ES-I3 (cell line): ENCODE data around the gene NCMAP.

Source experiments
- H3K36me3 ChIP-seq: 2 replicates; pipeline ENCODE4 v1.6.1; 2013; ENCODE audit warnings: mild to moderate bottlenecking, low read length, control low read depth, moderate library complexity; ENCODE audit not compliant: insufficient read depth
- H3K4me1 ChIP-seq: 2 replicates; pipeline ENCODE4 v1.6.1; 2013; ENCODE audit warnings: mild to moderate bottlenecking, control low read depth, low read length; ENCODE audit not compliant: insufficient read depth
- H3K9ac ChIP-seq: 2 replicates; pipeline ENCODE4 v1.6.1; 2013; ENCODE audit warnings: low read depth, mild to moderate bottlenecking, low read length, moderate library complexity
- H3K9me3 ChIP-seq: 2 replicates; pipeline ENCODE4 v1.6.1; 2013; ENCODE audit warnings: mild to moderate bottlenecking, low read length, moderate library complexity; ENCODE audit not compliant: control insufficient read depth, insufficient read depth

NCMAP gene

DNA sequence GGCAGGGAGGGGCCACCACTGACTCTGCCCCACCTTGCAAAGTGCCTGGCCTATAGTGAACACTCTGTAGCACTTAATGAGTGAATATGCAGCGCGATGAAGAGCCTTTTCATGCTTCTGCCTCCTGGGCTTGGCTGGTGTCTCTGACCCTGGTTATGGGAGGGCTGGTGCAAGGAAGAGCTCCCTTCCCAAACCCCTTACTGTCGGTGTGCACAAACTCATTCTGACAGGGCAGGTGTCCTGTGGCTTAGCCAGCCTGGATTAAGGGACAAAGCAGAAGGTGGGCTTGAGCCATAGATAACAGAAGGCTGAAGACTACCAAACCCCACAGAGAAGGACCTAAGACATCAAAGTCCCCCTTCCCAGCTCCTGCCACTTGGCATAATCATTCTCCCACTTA lies 2.0 kb upstream of the NCMAP start:
- Histone ChIP-seq H3K9ac (no peak overlapping the region), H3K36me3 (no peaks in the 10 kb centered on the region), H3K4me1 (no peaks in the 10 kb centered on the region), H3K9me3 (no peaks in the 10 kb centered on the region)

DNA sequence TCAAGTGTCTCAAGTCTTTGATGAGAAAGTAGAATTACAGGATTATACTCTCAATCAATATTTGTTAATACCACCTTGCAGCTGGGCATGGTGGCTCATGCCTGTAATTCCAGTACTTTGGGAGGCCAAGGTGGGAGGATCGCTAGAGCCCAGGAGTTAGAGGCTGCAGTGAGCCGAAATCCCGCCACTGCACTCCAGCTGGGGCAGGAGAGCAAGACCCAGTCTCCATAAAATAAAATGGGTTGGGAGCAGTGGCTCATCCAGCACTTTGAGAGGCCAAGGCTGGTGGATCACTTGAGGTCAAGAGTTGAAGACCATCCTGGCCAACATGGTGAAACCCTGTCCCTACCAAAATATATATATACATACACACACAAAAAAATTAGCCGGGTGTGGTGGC lies 1.2 kb upstream of the NCMAP start:
- Histone ChIP-seq H3K36me3 (no peaks in the 10 kb centered on the region), H3K4me1 (peaks cover 3% of the 10 kb centered on the region; the same call in 1 of the 2 replicates), H3K9ac (no peak overlapping the region), H3K9me3 (no peaks in the 10 kb centered on the region)

DNA sequence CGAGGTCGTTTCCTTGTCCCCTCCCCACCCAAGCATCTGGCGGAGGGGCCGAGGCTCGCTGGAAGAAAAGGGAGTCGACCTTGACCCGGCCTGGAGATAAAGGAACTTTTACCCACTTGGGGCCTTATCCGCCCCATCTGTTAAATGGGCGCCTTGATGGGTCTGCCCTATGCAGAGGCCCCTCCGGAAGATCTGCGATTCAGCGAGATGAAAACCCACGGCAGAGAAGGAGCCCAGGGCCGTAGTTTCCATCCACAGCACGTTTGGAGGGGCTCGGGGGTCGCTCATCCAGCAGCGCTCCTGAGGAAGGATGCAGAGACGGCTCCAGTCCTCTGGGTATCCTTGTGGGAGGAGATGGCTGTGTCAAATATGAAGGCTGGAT lies 518 bp downstream of the NCMAP start:
- H3K36me3 ChIP-seq, result no peaks in the 10 kb centered on the region
- H3K9me3 ChIP-seq, result no peaks in the 10 kb centered on the region
- H3K4me1 ChIP-seq, result peaks cover 3% of the 10 kb centered on the region; the same call in 1 of the 2 replicates
- H3K9ac ChIP-seq, result peak overlapping the region; percentile 62; the same call in 1 of the 2 replicates

DNA sequence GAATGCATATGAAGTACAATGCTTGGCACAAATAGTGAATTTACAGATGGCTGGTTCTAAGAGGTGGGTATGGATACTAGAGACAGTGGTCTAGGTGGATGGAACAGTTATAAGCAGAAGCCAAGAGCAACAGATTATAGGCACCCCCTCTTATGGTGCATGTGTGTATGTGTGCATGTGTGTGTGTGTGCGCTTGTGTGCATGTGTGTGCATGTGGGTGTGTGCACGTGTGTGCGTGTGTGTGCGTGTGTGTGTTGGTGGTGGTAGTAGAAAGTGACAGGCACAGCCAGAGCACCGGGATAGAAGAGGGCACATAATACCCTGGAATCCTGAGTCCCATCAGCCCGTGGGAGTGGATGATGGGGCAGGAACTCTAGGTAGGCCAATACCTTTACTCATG lies 1.3 kb downstream of the NCMAP start:
- H3K9me3 ChIP-seq, result no peaks in the 10 kb centered on the region

DNA sequence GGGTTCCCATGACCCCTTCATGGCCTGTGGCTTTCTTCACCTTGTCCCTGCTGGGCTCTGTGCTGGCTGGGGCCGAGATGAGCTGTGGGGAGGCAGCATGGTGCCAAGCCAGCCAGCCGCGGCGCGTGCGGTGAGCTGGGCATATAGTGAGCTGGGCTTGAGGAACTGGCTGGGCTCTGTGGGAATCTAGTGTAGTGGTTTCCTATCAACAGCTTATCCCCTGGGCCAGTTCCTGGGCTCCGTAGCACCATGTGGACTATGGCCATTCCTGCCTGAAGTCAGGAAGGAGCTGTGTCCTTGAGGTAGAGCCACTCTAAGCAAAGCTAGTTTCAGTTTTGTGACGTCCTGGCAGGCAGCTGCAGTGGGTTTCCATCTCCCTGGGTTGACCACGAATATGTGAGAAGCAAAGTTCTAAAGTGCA lies 1.8 kb downstream of the NCMAP start:
- Histone ChIP-seq H3K4me1 (peaks cover 3% of the 10 kb centered on the region; the same call in 1 of the 2 replicates), H3K9me3 (no peaks in the 10 kb centered on the region), H3K9ac (no peak overlapping the region), H3K36me3 (no peaks in the 10 kb centered on the region)

More for the DNA sequence above, 1.3 kb downstream of the NCMAP start:
- H3K4me1 ChIP-seq, result peaks cover 3% of the 10 kb centered on the region; the same call in 1 of the 2 replicates
- no peak overlapping the region for H3K9ac ChIP-seq
- H3K36me3 ChIP-seq, result no peaks in the 10 kb centered on the region

DNA sequence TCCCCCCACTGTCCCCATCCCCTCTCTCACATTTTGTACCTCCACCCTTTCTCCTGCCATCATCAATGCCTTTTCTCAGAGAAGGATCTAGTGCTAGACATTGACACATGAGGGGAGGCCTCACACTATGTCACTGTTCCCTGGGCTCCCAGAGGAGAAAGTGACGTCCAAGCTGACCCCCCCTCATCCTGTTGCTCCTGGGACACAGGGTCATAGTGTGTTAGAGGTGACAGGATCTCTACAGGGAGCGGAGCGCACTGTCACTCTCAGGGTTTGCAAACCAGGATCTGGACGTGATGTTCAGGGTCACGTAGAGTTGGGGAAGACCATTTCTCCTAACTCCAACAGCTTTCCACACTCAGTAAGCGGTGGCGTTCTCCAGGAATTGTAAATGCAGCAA lies 2.6 kb downstream of the NCMAP start:
- H3K9me3 ChIP-seq, result no peaks in the 10 kb centered on the region
- H3K4me1 ChIP-seq, result peaks cover 3% of the 10 kb centered on the region; the same call in 1 of the 2 replicates
- H3K36me3 ChIP-seq, result no peaks in the 10 kb centered on the region
- no peak overlapping the region for H3K9ac ChIP-seq

DNA sequence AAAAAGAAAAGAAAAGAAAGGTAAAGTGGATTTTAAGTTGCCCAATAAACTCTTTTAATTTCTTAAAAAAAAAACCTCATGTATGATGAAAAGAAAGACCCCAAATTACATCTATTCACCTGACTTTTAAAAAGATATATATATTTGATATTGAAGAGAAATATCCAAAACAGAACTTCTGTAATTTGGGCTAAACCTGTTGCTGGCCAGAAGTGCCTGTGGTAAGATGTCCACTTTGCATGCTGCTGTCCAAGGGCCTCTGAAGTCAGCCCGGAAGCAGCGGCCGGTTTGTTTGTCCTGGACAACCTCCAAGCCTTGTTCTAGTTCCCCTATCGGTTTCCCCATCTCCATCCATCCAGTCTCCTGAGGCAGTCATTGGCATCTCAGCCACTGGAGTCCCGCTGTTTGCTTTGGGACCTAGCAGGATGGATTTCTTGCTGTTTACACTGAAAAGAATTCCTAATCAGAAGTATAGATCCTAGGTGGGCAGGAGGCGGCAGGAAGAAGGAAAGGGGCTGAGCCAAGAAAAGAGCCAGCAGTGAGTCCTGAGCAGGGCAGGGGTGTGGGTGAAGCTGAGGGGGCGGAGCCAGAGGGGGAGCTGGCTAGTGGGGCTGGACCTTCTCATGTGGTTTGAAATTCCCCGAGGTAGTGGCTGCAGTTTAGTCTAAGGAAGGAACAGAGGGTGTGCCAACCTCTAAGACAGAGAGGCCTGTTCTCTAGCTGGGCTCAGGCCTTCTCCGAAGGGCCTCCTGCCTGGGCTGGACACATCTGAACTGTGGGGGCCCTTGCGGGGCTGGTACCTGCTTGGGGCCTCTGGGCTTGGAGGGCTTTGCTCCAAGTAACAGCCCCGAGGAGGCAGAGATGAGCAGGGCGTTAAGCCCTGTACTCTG lies 3.3 kb downstream of the NCMAP start:
- Histone ChIP-seq H3K4me1 (peaks cover 3% of the 10 kb centered on the region; the same call in 1 of the 2 replicates), H3K9ac (no peak overlapping the region), H3K36me3 (no peaks in the 10 kb centered on the region), H3K9me3 (no peaks in the 10 kb centered on the region)

DNA sequence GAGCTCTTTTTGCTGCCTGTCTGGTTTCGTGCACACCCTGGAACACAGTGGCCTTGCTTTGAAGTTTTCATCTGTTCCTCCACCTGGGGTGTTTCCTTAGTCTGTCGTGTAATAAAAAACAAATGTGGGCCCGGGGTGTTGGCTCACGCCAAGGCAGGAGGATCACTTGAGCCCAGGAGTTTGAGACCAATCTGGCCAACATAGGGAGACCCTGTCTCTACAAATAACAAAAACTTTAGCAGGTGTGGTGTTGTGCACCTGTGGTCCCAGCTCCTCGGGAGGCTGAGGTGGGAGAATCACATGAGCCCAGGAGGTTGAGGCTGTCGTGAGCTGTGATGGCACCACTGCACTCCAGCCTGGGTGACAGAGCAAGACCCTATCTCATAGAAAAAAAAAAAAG lies 4.5 kb downstream of the NCMAP start:
- peaks cover 3% of the 10 kb centered on the region; the same call in 1 of the 2 replicates for H3K4me1 ChIP-seq
- H3K9me3 ChIP-seq, result peaks cover 7% of the 10 kb centered on the region
- H3K36me3 ChIP-seq, result no peaks in the 10 kb centered on the region
- no peak overlapping the region for H3K9ac ChIP-seq

DNA sequence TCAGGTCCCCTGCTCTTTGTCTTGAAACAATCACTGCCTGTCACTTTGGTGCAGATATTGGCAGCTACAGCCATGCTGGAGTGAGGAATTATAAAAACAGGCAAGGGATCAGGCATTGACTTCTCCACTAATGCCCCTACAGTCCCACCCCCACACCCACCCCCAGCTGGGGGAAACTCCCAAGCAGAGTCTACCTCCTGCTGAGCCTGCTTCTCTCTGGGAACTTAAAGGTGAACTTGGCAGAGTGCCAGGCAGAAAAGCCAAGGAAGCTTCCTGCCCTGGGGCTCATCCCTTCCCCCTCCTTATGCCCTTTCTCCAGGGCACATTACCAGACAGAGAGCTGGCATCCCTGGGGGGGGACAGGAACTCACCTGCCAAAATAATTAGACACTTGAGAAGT lies 6.7 kb downstream of the NCMAP start:
- H3K4me1 ChIP-seq, result peaks cover 10% of the 10 kb centered on the region
- H3K9me3 ChIP-seq, result peaks cover 7% of the 10 kb centered on the region
- H3K9ac ChIP-seq, result no peak overlapping the region
- H3K36me3 ChIP-seq, result no peaks in the 10 kb centered on the region

DNA sequence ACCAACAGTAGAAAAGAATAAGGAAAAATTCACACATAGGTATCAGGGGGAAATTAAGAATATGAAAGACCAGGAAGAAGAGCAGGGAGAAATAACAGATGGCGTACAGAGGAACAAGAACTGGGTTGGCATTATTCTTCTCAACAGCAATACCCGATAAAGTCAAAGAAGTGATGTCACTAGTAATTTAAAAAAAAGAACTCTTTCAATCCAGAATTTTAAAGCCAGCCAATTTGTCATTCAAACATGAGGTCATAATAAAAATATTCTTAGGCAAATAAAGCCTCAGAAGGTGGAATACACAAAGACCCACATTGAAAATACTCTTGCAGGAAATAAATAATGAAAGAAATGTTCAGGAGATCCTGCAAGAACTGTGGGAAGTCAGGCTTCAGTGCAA lies 8.8 kb downstream of the NCMAP start:
- no peaks in the 10 kb centered on the region for H3K36me3 ChIP-seq
- no peak overlapping the region for H3K9ac ChIP-seq
- H3K4me1 ChIP-seq, result peaks cover 8% of the 10 kb centered on the region
- H3K9me3 ChIP-seq, result peaks cover 7% of the 10 kb centered on the region

DNA sequence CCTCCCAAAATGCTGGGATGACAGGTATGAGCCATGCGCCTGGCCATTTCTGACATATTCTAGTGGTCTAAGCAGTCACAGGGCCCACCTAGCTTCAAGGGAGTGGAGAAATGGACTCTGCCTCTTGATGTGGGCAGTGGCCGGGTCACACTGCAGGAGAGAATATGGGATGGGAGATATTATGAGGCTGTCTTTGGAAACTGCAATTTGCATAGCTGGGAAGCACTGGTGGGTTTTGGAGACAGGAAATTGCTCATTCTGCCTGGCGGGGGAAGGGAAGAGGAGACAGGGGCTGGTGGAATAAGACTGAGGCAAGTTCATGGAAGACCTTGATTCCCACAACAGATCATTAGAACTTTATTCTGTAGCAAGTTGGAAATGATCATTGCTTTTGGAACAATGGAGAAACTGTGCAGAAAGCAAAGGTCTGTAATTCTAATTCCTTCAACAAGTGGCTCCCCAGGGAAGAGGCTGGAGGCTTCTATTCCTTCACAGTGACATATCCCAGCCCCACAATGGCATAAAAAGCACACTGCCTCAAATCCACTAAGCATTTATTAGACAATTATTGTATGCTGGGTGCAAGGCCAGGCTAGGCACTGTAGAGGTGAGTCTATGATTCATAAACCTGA lies 10.5 kb downstream of the NCMAP start:
- H3K9ac ChIP-seq, result no peak overlapping the region
- H3K4me1 ChIP-seq, result peaks cover 12% of the 10 kb centered on the region
- H3K9me3 ChIP-seq, result peaks cover 7% of the 10 kb centered on the region
- no peaks in the 10 kb centered on the region for H3K36me3 ChIP-seq

DNA sequence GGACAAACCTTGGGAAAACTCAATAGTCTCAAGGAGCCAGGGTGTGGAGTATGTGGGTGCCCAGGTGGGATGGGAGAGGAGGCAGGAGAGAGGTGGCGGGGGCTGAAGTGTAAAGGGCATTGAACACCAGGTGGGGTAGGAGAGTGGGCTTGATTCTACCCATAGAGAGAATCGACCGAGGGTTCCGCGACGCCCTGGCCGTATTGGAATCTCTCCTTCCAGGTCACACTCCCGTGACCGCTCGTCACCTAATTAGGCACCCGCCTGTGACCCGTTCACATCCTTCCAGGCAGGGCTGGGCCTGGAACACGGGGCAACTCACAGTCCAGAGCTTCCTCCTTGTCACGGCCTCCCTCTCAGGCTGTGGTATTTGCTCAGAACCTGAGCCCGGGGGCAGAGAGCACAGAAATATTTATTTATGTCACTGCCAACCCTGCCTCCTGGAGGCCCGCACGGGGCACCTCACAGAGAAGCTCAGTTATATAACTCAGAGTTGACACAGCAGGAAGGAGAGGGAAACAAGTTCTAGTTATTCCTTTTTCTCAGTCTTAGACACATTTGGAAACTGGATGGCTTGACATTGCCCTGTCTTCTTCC lies 12.0 kb downstream of the NCMAP start:
- H3K4me1 ChIP-seq, result peaks cover 12% of the 10 kb centered on the region
- no peak overlapping the region for H3K9ac ChIP-seq
- no peaks in the 10 kb centered on the region for H3K36me3 ChIP-seq
- peaks cover 7% of the 10 kb centered on the region for H3K9me3 ChIP-seq

DNA sequence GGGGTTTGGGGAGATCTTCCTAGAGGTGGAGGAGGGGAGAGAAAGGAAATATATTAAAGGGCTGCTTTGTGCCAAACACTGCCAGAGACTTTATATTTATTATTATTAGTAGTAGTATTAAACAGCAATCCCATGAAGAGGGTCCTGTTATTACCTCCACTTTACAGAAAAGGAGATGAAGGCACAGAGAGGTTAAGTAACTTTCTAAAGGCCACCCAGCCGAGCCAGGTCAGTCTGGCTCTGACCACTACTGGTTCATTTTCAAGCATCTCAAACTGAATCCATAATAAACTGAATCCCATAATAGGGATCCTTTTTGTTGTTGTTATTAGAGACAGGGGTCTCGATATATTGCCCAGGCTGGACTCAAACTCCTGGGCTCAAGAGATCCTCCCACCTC lies 12.6 kb downstream of the NCMAP start:
- no peaks in the 10 kb centered on the region for H3K36me3 ChIP-seq
- peaks cover 12% of the 10 kb centered on the region for H3K4me1 ChIP-seq
- H3K9ac ChIP-seq, result no peak overlapping the region
- peaks cover 7% of the 10 kb centered on the region for H3K9me3 ChIP-seq

DNA sequence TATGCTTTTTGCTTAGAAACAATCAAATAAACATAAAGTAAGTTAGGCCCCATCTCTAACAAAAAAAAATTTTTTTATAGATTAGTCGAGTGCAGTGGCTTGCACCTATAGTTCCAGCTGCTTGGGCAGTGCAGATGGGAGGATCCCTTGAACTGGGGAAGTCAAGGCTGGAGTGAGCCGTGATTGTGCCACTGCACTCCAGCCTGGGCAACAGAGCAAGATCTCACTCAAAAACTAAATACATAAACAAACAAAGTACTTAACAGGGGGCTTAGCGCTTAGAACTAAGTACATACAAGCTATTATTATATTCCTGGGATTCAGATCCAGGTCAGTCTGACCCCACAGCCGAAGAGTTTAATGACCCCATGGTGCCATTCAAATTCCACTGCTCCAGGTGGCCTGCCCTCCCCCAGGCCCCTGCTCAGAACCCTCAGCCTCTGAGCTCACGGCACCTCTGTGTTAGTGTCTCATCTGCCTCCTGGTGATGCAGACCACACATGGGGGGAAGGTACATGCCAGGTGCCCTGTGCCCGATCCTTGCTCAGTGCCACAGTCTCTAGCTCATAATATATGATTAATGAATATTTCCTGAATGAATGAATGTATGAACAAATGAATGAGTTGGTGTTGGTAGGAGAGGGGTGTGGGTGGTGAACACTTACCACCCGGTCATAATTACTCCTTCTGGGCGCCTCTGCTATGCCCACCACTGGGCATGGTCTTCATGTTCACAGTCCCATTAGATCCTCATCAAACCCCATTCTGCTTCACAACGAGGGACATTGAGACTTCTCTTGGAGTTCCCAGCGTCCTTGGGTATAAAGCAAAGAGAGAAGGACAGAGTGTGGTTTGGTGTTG lies 14.6 kb downstream of the NCMAP start:
- Histone ChIP-seq H3K9me3 (no peaks in the 10 kb centered on the region), H3K9ac (no peak overlapping the region), H3K4me1 (peaks cover 12% of the 10 kb centered on the region), H3K36me3 (no peaks in the 10 kb centered on the region)
